GM19025 (cell line): ENCODE data around the gene TTYH2.

Source experiments
- ATAC-seq: cut with Tn5 transposase; IDR thresholded peaks from one replicate; pipeline ENCODE4 v1.9.1; 2021; ENCODE audit warnings: mild to moderate bottlenecking, low read depth, moderate library complexity; ENCODE audit not compliant: unreplicated experiment

TTYH2 gene

GRCh38 chr17:74309902-74310301 is 96.5 kb downstream of the TTYH2 start:
- ATAC-seq = no peak
